Stimulated activated CD4-positive, alpha-beta T cell treated with anti-CD3 and anti-CD28 coated beads, Interleukin-2, amount 100 ng/mL, for 4 hours (primary cell): Measurements from ENCODE around the gene THAP7.

Source experiments
- DNase-seq: peaks from one replicate; pipeline ENCODE4 v3.0.0-alpha.2; 2020; ENCODE audit warnings: low read depth

Gene THAP7

GRCh38 chr22:20993304-20994127 is 8.4 kb downstream of the THAP7 start:
- DNase-seq = no peak

GRCh38 chr22:20992456-20993303 is 9.2 kb downstream of the THAP7 start:
- no peak for DNase-seq

GRCh38 chr22:20992056-20992442 is 9.9 kb downstream of the THAP7 start:
- DNase-seq = no peak

GRCh38 chr22:20991252-20992055 is 10.5 kb downstream of the THAP7 start:
- DNase-seq = no peak

GRCh38 chr22:20990184-20991180 is 11.4 kb downstream of the THAP7 start:
- no peak for DNase-seq

GRCh38 chr22:20989323-20990138 is 12.4 kb downstream of the THAP7 start:
- DNase-seq = no peak

GRCh38 chr22:20988573-20989322 is 13.2 kb downstream of the THAP7 start:
- DNase-seq = no peak

GRCh38 chr22:20987375-20987774 is 14.5 kb downstream of the THAP7 start:
- no peak for DNase-seq

- DNase-seq = no peak
These were observed 15.6 kb downstream of the THAP7 start for GRCh38 chr22:20986365-20986764.

- no peak for DNase-seq
These were observed 16.2 kb downstream of the THAP7 start for GRCh38 chr22:20985720-20986119.

GRCh38 chr22:20983081-20983771 is 18.7 kb downstream of the THAP7 start:
- no peak for DNase-seq

GRCh38 chr22:20982563-20982882 is 19.4 kb downstream of the THAP7 start:
- DNase-seq = no peak

GRCh38 chr22:20981787-20982562 is 19.9 kb downstream of the THAP7 start, which contains the start of gene LZTR1:
LZTR1 (plus strand) TSS chr22:20982297; CDS start chr22:20982372, 75 bp downstream.
- DNase-seq = peak; percentile 63

- no peak for DNase-seq
These were observed 20.8 kb downstream of the THAP7 start for GRCh38 chr22:20980938-20981722.

- no peak for DNase-seq
These were observed 21.4 kb downstream of the THAP7 start for GRCh38 chr22:20980523-20980922.

- no peak for DNase-seq
These were observed 21.9 kb downstream of the THAP7 start for GRCh38 chr22:20979940-20980453.

- DNase-seq = peak; percentile 68
These were observed 22.6 kb downstream of the THAP7 start for GRCh38 chr22:20979243-20979809.
